GM12873 (cell line): ENCODE measurements around the gene RCSD1.

Experiments used
- CTCF ChIP-seq: IDR thresholded peaks from 2 replicates; pipeline ENCODE4 v1.5.1; 2012; ENCODE audit warnings: low read depth, mild to moderate bottlenecking, moderate library complexity, low read length, control low read depth; ENCODE audit not compliant: insufficient read depth; ENCODE audit errors: missing control alignments

Gene RCSD1

GRCh38 chr1:167746013-167746672 is 116.1 kb downstream of the RCSD1 start:
- TF ChIP-seq CTCF: no peak

GRCh38 chr1:167746988-167747655 is 117.1 kb downstream of the RCSD1 start:
- no peak for TF ChIP-seq CTCF

- TF ChIP-seq CTCF: no peak
Observed at GRCh38 chr1:167747988-167748387, 118.0 kb downstream of the RCSD1 start.

- TF ChIP-seq CTCF: no peak
Observed at GRCh38 chr1:167748906-167749305, 118.9 kb downstream of the RCSD1 start.

- TF ChIP-seq CTCF: no peak
Observed at GRCh38 chr1:167749741-167750140, 119.7 kb downstream of the RCSD1 start.

- TF ChIP-seq CTCF: no peak
Observed at GRCh38 chr1:167750641-167751040, 120.6 kb downstream of the RCSD1 start.

GRCh38 chr1:167751676-167752075 is 121.6 kb downstream of the RCSD1 start:
- TF ChIP-seq CTCF: no peak
